GM12875 (cell line): ENCODE measurements around the gene PXDN.

ENCODE experiments used
- H3K4me3 ChIP-seq: one replicate; pipeline ENCODE4 v1.5.1; 2011; ENCODE audit warnings: low read depth, low read length, control low read depth
- CTCF ChIP-seq: IDR thresholded peaks from 2 replicates; pipeline ENCODE4 v1.5.1; 2011; ENCODE audit warnings: low read depth, mild to moderate bottlenecking, control low read depth, inconsistent platforms, low read length, moderate library complexity, borderline replicate concordance; ENCODE audit not compliant: insufficient read depth

The PXDN gene

GRCh38 chr2:1675633-1676032, 68.7 kb downstream of the PXDN start:
- H3K4me3 ChIP-seq: no peak overlapping the region
- TF ChIP-seq CTCF: no peak

- no peak for TF ChIP-seq CTCF
- H3K4me3 ChIP-seq: no peak overlapping the region
Measured at GRCh38 chr2:1674766-1675397, 69.4 kb downstream of the PXDN start.

- no peak for TF ChIP-seq CTCF
- no peak overlapping the region for H3K4me3 ChIP-seq
Measured at GRCh38 chr2:1674276-1674675, 70.0 kb downstream of the PXDN start.

GRCh38 chr2:1673160-1673944, 71.0 kb downstream of the PXDN start:
- no peak overlapping the region for H3K4me3 ChIP-seq
- TF ChIP-seq CTCF: no peak

GRCh38 chr2:1672738-1673137, 71.6 kb downstream of the PXDN start:
- TF ChIP-seq CTCF: no peak
- no peak overlapping the region for H3K4me3 ChIP-seq

GRCh38 chr2:1671916-1672315, 72.4 kb downstream of the PXDN start:
- no peak for TF ChIP-seq CTCF
- H3K4me3 ChIP-seq: no peak overlapping the region

- no peak for TF ChIP-seq CTCF
Measured at GRCh38 chr2:1670636-1671035, 73.7 kb downstream of the PXDN start.

More at GRCh38 chr2:1670636-1671035, 73.7 kb downstream of the PXDN start:
- no peak overlapping the region for H3K4me3 ChIP-seq
